Retinal pigment epithelial cell (primary cell): ENCODE results near the gene IL31RA.

ENCODE experiments used
- DNase-seq: peaks from one replicate; pipeline ENCODE4 v3.0.0-alpha.2; 2010; ENCODE audit warnings: low read depth
- H3K4me3 ChIP-seq: 2 replicates; pipeline ENCODE4 v1.5.1; 2011; ENCODE audit warnings: mild to moderate bottlenecking, low read length, control low read depth, moderate library complexity
- TF ChIP-seq, protein P1 (sequence below): conservative IDR thresholded peaks from 2 replicates; pipeline ENCODE4 v1.5.1; 2011; ENCODE audit warnings: low read depth, low read length, control low read depth, inconsistent platforms

IL31RA gene

DNA sequence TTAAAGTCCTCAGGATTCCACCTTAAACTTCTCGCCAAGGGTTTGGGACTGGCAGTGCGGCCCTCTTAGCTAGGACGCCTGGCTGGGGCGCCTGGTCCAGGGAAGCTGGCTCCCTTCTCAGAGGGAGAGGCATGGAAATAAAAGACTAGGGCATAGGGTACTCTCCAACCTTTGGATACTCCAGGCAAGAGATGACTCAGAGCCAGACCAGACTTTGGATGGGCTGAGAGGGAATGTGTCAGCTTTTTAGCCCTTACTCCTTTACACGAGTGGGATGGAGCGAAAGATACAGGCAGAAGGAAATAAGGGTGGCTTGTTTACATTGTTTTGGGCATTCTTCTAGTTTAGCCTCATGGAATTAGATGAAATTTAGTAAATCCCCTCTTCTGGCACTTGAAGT, 48.2 kb downstream of the IL31RA start:
- no peak overlapping the region for H3K4me3 ChIP-seq
- DNase-seq, result no peak
- TF ChIP-seq, protein P1, sequence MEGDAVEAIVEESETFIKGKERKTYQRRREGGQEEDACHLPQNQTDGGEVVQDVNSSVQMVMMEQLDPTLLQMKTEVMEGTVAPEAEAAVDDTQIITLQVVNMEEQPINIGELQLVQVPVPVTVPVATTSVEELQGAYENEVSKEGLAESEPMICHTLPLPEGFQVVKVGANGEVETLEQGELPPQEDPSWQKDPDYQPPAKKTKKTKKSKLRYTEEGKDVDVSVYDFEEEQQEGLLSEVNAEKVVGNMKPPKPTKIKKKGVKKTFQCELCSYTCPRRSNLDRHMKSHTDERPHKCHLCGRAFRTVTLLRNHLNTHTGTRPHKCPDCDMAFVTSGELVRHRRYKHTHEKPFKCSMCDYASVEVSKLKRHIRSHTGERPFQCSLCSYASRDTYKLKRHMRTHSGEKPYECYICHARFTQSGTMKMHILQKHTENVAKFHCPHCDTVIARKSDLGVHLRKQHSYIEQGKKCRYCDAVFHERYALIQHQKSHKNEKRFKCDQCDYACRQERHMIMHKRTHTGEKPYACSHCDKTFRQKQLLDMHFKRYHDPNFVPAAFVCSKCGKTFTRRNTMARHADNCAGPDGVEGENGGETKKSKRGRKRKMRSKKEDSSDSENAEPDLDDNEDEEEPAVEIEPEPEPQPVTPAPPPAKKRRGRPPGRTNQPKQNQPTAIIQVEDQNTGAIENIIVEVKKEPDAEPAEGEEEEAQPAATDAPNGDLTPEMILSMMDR, result no peak

DNA sequence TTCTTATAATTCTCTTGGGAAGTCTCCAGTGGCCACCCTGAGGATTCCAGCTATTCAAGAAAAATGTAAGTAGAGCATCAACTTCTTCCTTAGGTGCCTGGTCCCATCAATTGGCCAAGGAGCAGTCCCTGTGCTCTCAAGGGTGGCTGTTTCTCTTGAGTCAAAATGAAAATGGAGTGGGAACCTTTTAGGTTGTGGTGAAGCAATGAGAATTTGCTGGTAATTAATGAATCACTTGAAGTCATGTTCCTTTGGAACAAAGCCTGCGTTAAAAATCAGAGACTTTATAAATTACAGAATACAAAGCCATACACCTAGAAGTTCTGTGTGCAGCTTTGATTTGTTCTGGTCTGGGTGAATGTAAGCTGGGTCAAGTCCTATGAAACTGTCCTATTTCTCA, 48.9 kb downstream of the IL31RA start:
- no peak for DNase-seq
- TF ChIP-seq, protein P1, result no peak
- H3K4me3 ChIP-seq, result no peak overlapping the region

DNA sequence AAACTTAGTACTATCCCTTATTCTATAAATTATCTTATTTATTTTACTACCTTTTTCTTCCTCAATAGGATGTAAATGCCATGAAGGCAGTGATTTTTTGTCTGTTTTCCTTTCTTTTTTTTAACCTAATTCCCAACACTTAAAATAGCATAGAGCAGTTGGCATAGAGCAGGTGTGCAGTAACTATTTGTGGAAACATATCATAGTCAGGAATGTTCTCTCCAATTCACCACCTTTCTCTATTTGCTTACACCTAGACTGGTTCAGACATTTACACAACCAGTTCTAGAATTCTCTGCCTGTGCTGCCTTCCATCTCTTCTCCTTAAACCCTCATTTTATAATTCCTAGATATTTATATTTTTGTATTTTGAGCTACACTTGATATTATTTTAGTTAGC, 49.6 kb downstream of the IL31RA start:
- no peak overlapping the region for H3K4me3 ChIP-seq
- TF ChIP-seq, protein P1, result no peak
- no peak for DNase-seq

DNA sequence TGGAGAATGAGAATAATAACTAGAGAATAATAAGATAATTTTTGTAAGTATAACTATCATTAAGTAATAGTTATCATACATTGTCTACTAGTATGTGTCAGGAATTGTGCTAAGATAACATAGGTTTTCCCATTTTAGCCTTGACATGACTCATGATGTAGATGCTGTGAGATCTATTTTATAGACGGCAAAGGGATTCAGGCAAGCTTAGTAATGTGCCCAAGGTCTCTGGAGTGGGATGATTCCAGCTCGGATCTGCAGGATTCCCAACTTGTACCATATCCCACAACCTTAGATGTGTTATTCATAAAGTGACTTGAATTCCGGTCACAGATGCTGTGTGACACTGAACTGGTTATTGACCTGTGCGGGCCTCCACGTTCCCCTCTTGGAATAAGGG, 51.5 kb downstream of the IL31RA start:
- no peak overlapping the region for H3K4me3 ChIP-seq
- TF ChIP-seq, protein P1, result no peak
- no peak for DNase-seq

DNA sequence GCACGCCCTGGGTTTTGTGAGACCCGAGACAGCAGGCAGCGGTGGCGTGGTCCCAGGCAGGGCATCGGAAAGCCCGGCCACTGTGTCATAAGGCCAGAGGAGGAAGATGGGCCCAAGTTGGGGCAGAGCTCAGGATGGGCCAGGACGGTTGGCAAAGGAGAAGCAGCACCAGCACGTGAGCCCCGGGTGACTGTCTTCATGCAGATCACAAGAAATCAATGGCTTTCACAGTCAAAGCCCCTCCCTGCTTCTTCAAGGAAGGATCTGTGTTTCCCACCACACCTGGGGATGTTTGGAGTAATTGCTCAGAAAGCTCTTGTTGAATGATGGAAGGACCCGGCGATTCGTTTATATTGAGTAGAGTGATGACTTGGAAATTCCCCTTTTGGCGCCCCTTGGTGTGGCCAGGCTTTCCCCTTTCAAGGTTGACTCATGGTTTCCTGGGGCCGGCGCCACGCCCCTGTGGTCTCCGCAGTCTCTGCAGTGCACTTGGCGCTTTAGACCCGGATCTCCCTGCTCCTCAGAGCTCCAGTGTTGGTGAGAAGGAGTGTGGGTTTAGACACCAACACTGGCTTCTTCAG, 52.1 kb downstream of the IL31RA start:
- H3K4me3 ChIP-seq, result no peak overlapping the region
- TF ChIP-seq, protein P1, result no peak
- no peak for DNase-seq

DNA sequence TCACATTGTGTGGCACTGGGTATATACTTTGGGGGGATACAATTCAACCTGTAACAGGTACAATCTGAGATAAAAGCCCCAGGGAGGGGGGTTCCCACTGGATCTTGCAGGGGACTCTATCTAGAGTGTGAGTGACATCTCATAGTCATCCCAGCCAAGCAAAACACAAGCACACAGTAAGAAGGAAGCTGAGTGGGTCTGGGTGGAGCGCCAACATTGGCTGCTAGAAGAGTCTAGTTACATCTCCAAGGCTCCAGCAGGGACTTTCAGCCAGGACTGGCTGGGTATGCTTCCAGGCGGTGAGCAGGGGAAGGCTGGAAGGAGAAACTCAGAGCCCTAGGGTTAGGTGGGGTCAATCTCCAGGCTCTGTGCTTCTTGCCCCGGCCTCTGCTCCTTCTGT, 53.0 kb downstream of the IL31RA start:
- TF ChIP-seq, protein P1, result no peak

DNA sequence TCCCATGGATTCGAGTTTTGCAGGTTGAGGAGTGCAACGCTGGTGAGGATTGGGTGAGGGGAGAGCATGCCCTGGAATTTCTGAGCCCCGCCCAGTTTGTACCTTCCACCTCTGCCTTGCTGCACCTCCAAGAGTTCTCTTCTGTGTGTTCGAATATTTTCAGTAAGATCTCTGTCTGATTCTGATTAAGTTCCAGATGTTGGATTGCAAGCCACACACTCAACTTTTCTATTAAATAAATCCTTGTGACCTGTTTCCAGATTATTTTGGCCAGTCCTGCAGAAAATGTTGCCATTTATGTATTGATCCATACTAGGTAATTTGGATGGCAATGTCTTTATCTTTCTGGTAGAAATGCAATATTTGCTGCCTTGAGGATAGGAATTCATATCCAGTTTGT, 54.1 kb downstream of the IL31RA start:
- no peak for DNase-seq
- TF ChIP-seq, protein P1, result no peak
- H3K4me3 ChIP-seq, result no peak overlapping the region

More for the DNA sequence above, 53.0 kb downstream of the IL31RA start:
- no peak overlapping the region for H3K4me3 ChIP-seq
- DNase-seq, result no peak
